Chondrocyte (in vitro differentiated cells): Measurements from ENCODE around the gene SORL1. TPM values are rescaled to one million over a fixed set of nuclear protein-coding genes. Genes with fewer than 3 reads are reported as not detected.
"Not testable (repeated sequence)": the region's sequence is repeated elsewhere in the genome, so short reads cannot be mapped to it uniquely, and the experiment has no call there.

Source experiments
- DNase-seq: peaks from one replicate; pipeline ENCODE4 v3.0.0; 2021; ENCODE audit warnings: mixed read lengths, low spot score
- H3K27ac Mint-ChIP-seq: one replicate; pipeline ENCODE4 v1.8.0; 2021; ENCODE audit warnings: mild to moderate bottlenecking, moderate library complexity, mixed read lengths; ENCODE audit not compliant: unreplicated experiment
- H3K27me3 Mint-ChIP-seq: 2 replicates; pipeline ENCODE4 v1.8.0; 2021; ENCODE audit warnings: low read depth, mixed read lengths
- H3K36me3 Mint-ChIP-seq: 2 replicates; pipeline ENCODE4 v1.8.0; 2021; ENCODE audit warnings: low read depth, mixed read lengths
- H3K4me1 Mint-ChIP-seq: 2 replicates; pipeline ENCODE4 v1.8.0; 2021; ENCODE audit warnings: low read depth, mild to moderate bottlenecking, mixed read lengths
- H3K4me3 Mint-ChIP-seq: one replicate; pipeline ENCODE4 v1.8.0; 2021; ENCODE audit warnings: mild to moderate bottlenecking, moderate library complexity, mixed read lengths; ENCODE audit not compliant: unreplicated experiment
- H3K9me3 Mint-ChIP-seq: 2 replicates; pipeline ENCODE4 v1.8.0; 2021; ENCODE audit warnings: low read depth, mixed read lengths
- CTCF ChIP-seq: fragments of 200-600 bp; sonication (generic); IDR thresholded peaks from 2 replicates; pipeline ENCODE4 v1.5.0; 2021; ENCODE audit warnings: antibody characterized with exemption, mild to moderate bottlenecking, moderate library complexity
- total RNA-seq: library from RNA; stranded (reverse); gene quantifications from 3 replicates; pipeline ENCODE4 v1.2.1, GENCODE V29; 2021

The SORL1 gene
- total RNA-seq, 1 donor from 2014 or later = 0.87 TPM

DNA sequence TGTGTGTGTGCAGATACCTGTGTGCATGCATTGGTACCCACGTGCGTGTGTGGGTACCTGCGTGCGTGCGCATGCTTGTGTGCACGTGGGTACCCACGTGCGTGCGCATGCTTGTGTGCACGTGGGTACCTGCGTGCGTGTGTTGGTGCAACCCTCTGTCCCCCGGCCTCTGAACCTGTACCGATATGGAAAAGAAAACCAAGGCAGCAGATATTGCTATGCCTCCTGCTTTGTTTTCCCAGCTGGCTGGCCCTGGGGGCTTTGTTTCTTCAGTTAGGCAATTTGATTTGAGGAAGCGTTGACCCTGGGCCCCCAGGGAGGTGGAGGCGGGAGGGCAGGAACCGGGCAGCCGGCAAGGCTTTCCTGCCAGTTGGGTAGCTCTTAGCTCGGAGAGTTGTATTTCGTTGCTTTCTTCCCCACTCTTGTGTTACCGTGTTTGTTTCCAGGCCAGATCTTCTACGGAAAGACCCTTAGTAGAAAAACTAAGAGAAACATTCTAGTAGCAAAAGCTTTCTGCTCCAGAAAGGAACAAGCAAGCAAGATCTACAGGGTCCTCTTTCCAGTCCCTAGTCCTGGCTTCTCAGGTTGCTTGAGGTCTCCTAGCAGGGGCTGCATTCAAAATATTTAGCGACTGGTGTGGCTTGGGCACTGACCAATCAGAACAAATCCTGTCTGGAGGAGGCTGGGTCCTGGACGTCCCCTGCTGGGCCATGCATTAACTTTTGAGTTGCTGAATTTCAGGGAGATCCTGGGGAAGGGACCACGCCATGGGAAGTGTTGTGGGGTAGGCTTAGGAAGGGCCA, 27.0 kb downstream of the SORL1 start:
- peaks cover 16% of the 10 kb centered on the region for H3K4me1 Mint-ChIP-seq
- no peaks in the 10 kb centered on the region for H3K36me3 Mint-ChIP-seq
- H3K27me3 Mint-ChIP-seq = peaks cover 19% of the 10 kb centered on the region
- no peak for DNase-seq
- no peak overlapping the region for H3K4me3 Mint-ChIP-seq
- no peak for TF ChIP-seq CTCF
- no peak overlapping the region for H3K27ac Mint-ChIP-seq
- H3K9me3 Mint-ChIP-seq = no peaks in the 10 kb centered on the region

GRCh38 chr11:121479698-121480238, 27.7 kb downstream of the SORL1 start:
- Mint-ChIP-seq H3K4me3 (no peak overlapping the region), H3K9me3 (no peaks in the 10 kb centered on the region), H3K27me3 (peaks cover 19% of the 10 kb centered on the region), H3K36me3 (no peaks in the 10 kb centered on the region), H3K27ac (no peak overlapping the region), H3K4me1 (peaks cover 16% of the 10 kb centered on the region)
- DNase-seq = no peak
- TF ChIP-seq CTCF = no peak

DNA sequence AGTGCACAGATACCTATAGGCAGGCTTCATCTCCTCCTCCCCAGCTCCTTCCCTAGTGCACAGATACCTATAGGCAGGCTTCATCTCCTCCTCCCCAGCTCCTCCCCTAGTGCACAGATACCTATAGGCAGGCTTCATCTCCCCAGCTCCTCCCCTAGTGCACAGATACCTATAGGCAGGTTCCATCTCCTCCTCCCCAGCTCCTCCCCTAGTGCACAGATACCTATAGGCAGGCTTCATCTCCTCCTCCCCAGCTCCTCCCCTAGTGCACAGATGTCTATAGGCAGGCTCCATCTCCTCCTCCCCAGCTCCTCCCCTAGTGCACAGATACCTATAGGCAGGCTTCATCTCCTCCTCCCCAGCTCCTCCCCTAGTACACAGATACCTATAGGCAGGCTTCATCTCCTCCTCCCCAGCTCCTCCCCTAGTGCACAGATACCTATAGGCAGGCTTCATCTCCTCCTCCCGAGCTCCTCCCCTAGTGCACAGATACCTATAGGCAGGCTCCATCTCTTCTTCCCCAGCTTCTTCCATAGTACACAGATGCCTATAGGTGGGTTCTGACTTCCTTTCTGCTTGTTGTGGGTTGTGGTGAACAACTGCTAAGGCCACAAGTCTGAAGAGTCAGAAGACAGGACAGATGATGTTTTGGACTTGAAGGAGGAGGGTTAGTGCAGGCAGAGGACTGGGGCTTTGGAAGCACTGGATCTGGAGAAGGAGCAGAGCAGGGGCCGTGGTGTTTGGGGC, 29.5 kb downstream of the SORL1 start:
- H3K27ac Mint-ChIP-seq = peak overlapping the region; percentile 46
- H3K4me3 Mint-ChIP-seq = not testable (repeated sequence)

DNA sequence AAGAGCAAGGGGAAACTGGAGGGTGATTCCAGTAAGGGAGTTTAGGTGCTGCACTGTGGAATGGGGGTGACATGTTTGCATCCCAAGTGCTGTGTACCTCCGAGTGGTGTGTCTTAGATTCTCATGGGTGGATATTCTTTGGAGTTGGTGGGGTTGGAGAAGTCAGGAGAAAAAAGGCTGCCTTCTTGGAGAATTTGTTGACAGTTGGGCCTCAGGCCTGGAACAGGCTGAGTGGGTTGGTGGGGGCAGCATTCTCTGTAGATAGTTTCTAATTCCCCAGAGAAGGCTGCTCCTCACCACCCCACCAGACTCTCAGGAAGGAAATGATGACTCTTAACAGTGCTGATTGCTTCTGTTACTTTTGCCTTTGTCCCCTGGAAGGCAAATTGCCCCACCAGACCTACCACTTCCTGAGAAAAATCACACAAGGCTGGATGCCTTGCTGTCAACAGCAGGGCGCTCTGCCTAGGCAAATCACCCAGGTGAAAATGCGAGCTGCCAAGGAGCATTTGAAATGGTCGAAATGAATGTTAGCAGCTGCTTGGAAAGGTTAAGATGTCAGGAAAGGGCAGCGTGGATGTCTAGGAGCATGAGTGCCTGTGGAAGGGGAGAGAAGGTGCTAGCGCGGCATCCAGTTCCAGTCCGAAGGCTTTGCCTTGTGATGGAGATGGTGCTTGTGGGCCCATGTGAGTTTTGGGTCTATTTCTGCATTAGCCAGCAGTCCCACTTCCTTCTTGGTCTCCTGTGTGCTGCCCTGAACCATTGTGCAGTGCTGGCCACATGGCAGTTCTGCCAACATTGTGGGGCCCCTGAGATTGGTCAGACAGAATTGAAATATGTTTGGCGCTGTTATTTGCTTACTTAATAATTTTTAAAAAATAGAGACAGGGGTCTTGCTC, 30.4 kb downstream of the SORL1 start:
- Mint-ChIP-seq H3K4me3 (no peak overlapping the region), H3K36me3 (peaks cover 1% of the 10 kb centered on the region), H3K9me3 (no peaks in the 10 kb centered on the region), H3K27ac (peak overlapping the region; percentile 55), H3K4me1 (peaks cover 16% of the 10 kb centered on the region), H3K27me3 (peaks cover 11% of the 10 kb centered on the region)
- DNase-seq = no peak
- no peak for TF ChIP-seq CTCF

More for the DNA sequence above, 29.5 kb downstream of the SORL1 start:
- not testable (repeated sequence) for H3K9me3 Mint-ChIP-seq, H3K36me3 Mint-ChIP-seq, DNase-seq
- Mint-ChIP-seq H3K27me3 (peaks cover 17% of the 10 kb centered on the region), H3K4me1 (peaks cover 16% of the 10 kb centered on the region)

- Mint-ChIP-seq H3K36me3 (peaks cover 1% of the 10 kb centered on the region), H3K27ac (no peak overlapping the region), H3K27me3 (peaks cover 9% of the 10 kb centered on the region), H3K4me1 (peaks cover 16% of the 10 kb centered on the region), H3K9me3 (no peaks in the 10 kb centered on the region), H3K4me3 (no peak overlapping the region)
- DNase-seq = no peak
- TF ChIP-seq CTCF = no peak
Observed at GRCh38 chr11:121483805-121484480, 31.8 kb downstream of the SORL1 start.
